ENCODE data around the gene DLEC1.
A peak's percentile ranks its signal among the peaks of the same experiment; 100 is the strongest.

The DLEC1 gene

DNA sequence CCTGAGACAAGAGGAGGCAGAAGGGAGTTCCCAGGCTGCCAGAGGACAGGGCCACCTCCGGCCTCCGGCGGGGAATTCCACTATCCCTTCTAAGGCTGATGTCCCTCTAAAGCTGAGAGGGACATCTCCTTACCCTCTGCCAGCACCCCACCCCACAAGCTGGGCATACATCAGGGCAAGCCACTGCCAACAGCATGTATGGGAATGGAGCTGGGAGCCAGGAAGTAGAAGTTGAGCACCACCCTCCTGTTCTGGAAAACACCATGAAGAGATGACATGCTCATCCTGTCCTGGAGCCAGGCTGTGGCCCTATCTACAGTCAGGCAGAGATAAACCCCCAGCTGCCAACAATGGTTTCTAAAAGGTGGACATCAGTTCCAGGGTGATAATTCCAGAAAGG, 16.7 kb upstream of the DLEC1 start:
- TF ChIP-seq, protein P1, sequence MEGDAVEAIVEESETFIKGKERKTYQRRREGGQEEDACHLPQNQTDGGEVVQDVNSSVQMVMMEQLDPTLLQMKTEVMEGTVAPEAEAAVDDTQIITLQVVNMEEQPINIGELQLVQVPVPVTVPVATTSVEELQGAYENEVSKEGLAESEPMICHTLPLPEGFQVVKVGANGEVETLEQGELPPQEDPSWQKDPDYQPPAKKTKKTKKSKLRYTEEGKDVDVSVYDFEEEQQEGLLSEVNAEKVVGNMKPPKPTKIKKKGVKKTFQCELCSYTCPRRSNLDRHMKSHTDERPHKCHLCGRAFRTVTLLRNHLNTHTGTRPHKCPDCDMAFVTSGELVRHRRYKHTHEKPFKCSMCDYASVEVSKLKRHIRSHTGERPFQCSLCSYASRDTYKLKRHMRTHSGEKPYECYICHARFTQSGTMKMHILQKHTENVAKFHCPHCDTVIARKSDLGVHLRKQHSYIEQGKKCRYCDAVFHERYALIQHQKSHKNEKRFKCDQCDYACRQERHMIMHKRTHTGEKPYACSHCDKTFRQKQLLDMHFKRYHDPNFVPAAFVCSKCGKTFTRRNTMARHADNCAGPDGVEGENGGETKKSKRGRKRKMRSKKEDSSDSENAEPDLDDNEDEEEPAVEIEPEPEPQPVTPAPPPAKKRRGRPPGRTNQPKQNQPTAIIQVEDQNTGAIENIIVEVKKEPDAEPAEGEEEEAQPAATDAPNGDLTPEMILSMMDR (IDR thresholded peaks at IDR 0.05; ENCODE audit: low read depth, low read length, missing control alignments) = no peak
- in situ Hi-C loops (cut with HindIII; ENCODE audit: low sequenced_read_pairs) = no loop called here
- DNase-seq (ENCODE audit: low read depth) = no peak
- no peak overlapping the region for H3K4me3 ChIP-seq (ENCODE audit: low read depth, low read length)

DNA sequence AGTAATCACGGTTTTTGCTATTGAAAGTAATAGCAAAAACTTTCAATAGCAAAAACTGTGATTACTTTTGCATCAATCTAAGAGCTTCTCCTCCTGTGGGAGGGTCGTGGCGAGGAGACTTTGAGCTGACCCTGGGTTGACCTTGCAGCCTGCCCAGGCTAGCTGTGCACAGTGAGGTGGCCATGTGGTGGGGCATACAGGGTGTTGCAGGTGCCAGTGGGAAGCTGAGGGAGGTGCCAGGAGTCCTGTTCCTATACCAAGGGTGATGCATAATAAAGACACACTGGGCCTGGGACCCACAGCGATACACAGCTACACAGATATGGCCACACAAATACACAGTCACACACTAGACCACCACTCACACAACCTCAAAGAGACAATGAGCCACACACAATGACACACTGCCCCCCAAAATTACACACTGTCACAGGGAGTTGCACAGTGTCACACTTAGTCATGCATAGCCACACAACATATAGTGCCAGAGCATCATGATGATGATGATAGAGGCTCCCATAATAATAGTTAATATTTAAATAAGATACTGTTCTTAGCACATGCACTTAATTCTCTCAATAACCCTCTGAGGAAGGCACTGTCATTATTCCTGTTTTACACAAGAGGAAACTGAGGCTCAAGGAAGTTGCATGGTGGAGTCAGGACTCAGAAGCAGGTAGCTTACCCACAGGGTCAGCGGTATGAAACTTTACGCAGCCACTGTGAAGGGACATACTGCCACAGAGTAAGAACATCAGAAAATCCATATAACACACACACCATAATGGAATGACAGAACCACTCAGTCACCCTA, 15.9 kb upstream of the DLEC1 start:
- TF ChIP-seq, protein P1 (IDR thresholded peaks at IDR 0.05; ENCODE audit: low read depth, low read length, missing control alignments) = no peak
- in situ Hi-C loops (cut with HindIII; ENCODE audit: low sequenced_read_pairs) = no loop called here
- DNase-seq (ENCODE audit: low read depth) = no peak
- no peak overlapping the region for H3K4me3 ChIP-seq (ENCODE audit: low read depth, low read length)

DNA sequence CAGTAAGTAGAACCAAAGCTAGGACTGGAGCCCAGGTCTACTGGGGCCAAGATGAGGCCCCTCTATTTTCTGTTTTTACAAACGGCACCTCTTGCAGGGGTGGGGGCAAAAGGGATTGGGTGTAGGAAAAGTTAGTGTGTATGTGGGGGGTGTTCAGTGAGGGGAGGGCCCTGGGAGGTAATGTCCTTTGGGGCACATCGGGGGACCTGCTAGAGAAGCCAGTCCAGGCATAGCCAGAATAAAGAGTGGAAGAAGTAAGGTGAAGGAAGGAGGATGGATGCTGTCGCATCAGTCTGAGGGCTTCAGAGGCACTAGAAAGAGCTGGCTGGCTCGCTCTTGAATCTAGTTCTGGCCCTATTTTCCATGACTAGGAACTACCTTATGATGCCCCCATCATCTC, 12.2 kb upstream of the DLEC1 start:
- H3K4me3 ChIP-seq (ENCODE audit: low read depth, low read length) = no peak overlapping the region
- no peak for DNase-seq (ENCODE audit: low read depth)
- in situ Hi-C loops (cut with HindIII; ENCODE audit: low sequenced_read_pairs) = no loop called here
- TF ChIP-seq, protein P1 (IDR thresholded peaks at IDR 0.05; ENCODE audit: low read depth, low read length, missing control alignments) = no peak

DNA sequence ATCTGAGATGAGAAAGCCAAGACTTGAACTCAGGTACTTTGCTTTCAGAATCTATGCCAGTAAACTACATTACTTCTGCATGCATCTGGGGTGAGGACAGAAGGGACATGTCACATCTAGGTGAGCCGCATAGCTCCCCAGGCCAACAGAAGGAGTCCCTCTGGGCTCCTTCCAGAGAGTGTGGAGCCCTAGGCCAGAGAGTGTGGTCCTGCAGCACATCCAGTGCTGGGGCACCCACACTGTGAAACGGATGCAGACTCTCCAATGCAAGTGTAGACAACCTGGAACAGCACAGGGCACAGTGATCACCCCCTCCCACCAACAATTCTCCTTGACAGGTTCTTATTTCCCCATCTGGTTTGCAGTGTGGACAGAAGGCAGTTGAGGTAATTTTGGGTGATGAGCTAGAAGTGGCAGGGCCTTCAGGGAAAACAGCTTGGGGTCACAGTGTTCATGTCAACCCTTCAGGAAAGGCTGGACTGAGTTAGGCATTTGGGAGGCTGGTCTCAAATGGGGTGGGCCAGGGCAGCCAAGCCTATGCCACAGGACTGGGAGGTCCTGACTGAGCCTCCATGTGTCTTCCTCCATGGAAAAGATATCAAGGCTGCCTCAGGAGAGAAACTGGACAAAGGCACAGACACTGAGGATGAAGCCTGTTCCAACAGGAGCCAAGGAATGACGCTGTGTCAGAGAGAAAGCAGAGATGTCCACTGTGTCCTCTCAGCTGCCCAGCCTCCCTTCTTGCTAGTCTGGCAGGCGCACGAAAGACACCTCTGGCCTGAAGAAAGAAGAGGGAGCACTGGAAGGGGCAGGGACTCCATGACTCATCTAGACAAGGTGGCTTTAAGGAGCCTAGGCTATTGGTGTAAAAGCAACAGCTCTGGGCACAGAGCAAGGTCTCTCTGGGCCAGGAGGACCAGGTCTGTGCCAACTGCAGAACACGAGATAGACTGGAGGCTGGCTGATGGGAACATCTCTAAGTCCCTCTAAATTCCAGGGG, 11.2 kb upstream of the DLEC1 start:
- H3K4me3 ChIP-seq (ENCODE audit: low read depth, low read length) = no peak overlapping the region
- no peak for DNase-seq (ENCODE audit: low read depth)
- in situ Hi-C loops (cut with HindIII; ENCODE audit: low sequenced_read_pairs) = no loop called here
- TF ChIP-seq, protein P1 (IDR thresholded peaks at IDR 0.05; ENCODE audit: low read depth, low read length, missing control alignments) = no peak

DNA sequence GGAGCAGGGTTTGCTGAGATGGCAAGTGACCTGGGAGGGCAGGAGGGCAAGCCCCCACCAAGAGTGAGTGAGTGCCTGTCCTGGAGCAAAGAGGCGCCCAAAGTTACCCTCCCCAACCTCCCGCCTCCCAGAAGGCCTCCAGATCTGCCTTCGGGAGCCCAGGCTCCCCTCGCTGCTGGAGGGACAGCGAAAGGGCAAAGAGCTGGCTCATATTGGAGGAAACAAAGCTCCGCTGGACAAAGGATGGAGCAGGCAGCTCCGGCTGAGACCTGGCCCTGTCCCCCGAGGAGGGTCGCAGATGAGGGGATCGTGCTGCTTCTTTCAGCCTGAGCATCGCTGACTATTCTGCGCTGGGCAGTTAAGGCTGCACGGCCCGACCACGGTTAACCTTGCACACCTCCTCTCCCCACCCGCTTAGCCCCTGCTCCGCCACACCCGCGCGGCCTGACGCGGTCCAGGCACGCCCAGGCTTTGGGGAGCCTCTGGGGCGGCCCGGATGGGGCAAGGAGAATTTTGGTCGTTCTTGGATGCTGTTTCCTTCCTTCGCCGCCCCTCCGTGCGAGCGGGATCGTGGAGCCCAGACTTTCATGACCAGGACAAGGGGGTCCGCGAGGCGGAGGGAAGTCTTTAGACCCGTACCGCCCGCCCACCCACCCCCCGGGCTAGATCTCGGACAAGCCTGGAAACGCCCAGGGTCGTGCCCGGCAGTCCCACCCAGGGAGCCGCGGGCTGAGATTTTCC, 10.2 kb upstream of the DLEC1 start:
- TF ChIP-seq, protein P1 (IDR thresholded peaks at IDR 0.05; ENCODE audit: low read depth, low read length, missing control alignments) = no peak
- H3K4me3 ChIP-seq (ENCODE audit: low read depth, low read length) = peak overlapping the region; percentile 61
- in situ Hi-C loops (cut with HindIII; ENCODE audit: low sequenced_read_pairs) = no loop called here
- no peak for DNase-seq (ENCODE audit: low read depth)
